HG03066 (cell line): ENCODE data around the gene PFN3.
"Not testable (repeated sequence)": the region's sequence is repeated elsewhere in the genome, so short reads cannot be mapped to it uniquely, and the experiment has no call there.

Experiments used
- ATAC-seq: cut with Tn5 transposase; IDR thresholded peaks from one replicate; pipeline ENCODE4 v1.9.1; 2021; ENCODE audit warnings: low read depth; ENCODE audit not compliant: unreplicated experiment

The PFN3 gene

DNA sequence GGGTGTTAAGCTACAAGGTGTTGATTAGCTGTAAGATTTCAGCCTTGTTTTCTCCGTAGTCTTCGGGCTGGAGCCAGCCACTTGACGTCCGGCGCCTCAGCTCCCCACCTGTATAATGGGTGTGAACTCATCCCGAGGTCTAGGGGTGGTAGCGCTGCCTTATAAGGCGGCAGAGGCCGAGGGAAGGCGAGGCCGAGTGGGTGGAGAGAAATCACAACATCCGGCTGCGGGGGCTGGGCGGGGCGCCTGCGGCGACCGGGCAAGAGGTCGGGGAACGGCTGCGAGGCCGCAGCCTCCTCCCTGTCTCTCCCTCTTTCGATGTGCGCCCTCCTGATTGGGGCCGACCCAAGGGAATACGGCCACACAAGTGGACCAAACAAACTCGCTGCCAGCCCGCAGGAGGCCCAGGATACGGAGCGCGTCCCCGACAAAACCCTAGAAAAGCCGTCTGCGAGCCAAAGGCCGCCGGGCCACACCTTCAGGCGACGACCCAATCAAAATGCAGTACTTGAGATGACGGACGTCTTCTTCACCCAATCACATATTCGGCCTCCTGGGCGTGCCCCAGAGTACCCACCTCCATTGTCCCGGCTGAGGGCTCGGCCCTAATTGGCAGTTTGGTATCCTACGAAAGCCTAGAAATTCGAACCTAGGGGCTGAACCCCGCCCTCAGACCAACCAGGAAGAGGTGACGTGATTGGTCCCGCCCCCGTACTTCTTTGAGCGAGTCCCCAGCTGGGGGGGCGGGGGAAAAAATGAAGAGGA lies 25.5 kb upstream of the PFN3 start:
- peak; percentile 70 for ATAC-seq

DNA sequence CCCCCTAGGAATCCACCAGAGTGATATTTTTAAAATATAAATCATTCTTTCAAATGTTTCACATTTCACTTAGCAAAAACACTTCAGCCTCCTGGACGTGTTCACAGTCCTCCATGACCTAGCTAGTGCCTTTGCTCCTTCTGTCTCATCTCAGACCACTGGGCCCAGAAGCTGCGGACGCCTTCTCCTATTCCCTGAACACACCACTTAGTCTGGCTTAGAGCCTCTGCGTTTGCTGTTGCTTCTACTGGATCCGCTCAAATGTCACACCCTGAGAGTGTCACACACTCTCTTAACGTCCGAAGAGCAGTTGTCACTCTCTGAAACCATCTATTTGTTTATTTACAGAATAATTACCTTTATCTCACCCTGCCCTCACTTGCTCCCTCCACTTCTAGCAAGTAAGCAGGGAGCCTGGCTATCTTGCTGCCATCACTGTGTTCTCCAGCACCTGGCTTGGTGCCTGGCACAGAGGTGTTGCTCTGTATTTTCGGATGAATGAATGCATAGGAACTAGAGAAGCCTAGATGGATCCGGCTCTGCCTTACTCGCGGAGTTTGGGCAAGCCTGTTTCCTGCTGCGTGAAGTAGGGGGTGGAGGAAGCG lies 24.8 kb upstream of the PFN3 start:
- ATAC-seq, result no peak

DNA sequence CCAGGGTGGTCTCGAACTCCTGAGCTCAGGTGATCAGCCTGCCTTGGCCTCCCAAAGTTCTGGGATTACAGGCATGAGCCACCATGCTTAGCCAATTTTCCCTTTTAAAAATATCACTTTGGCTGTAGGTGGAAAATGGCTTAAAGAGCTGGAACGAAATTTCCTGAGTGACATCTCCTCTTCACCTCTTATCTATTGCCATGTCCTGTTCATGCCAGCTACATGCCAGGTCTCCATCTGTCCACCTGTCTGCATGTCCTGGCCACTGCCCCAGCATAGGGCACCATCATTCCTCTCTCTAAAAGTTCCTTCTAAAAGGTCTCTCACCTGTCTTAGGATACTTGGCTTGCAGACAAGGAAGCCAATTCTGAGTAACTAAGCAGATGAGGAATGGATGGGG lies 23.2 kb upstream of the PFN3 start:
- no peak for ATAC-seq

DNA sequence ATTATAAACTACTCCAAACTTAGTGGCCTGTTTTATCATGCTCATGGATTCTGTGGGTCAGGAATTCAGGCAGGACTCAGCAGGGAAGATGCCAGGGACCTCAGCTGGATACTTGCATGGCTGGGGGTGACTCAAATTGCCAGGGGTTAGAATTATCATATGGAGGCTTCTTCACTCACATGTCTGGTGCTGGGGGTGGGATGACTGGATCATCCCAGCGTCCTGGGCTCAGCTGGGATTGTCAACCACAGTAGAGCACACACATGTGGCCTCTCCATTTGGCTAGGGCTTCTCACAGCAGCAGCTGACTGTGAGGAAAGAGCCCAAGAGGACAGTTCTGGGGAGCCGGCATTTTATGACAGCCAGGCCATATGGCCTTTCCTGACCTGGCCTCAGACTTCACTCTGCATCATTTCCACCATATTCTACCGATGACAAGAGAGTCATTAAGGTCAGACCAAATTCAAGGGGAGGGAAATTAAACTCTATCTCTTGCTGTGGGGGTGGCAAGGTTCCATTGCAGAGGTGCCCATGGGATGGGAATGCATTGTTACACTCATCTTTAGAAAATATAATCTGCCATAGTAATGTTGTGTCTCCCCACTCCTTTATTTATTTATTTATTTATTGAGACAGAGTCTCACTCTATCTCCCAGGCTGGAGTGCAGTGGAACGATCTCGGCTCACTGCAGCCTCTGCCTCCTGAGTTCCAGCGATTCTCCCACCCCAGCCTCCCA lies 20.8 kb upstream of the PFN3 start:
- ATAC-seq, result no peak

DNA sequence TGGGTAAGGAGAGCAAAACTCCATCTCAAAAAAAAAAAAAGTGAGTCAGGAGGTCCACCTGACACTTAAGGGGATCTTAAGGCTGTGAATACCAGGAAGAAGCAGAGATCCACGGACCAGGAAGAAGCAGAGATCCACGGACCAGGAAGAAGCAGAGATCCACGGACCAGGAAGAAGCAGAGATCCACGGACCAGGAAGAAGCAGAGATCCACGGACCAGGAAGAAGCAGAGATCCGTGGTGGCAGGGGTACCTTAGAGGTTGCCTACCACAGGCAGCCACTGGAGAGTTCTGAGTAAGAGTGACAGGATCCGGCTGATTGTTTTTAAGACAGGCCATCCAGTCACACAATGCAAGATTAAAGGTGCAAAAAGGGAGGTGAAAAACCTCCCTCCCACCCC lies 20.0 kb upstream of the PFN3 start:
- ATAC-seq, result not testable (repeated sequence)

DNA sequence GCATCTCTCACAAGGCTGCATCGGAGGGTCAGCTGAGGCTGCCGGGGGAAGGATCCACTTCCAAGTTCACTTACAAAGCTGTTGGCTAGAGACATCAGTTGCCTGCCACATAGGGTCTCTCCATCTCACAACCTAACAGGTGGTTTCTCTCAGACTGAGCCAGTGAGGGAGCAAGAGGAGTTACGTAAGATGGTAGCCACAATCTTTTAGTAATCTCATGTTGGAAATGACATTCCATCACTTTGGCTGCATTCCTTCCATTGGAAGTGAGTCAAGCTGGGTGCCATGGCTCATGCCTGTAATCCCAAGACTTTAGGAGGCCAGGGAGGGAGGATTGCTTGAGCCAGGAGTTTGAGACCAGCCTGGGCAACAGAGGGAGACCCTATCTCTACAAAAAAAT lies 18.6 kb upstream of the PFN3 start:
- no peak for ATAC-seq

DNA sequence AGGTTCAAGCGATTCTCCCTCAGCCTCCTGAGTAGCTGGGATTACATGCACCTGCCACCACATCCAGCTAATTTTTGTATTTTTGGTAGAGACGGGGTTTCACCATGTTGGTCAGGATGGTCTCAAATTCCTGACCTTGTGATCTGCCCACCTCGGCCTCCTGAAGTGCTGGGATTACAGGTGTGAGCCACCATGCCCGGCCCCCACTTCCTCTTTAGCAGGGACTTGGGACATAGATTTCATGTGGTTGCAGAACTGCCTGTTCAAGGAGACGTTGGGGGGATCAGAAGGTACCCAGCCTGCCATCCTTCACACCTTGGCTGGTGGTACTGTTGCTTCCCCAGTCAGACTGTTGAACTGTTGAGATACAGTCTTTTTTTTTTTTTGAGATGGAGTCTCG lies 16.6 kb upstream of the PFN3 start:
- not testable (repeated sequence) for ATAC-seq

DNA sequence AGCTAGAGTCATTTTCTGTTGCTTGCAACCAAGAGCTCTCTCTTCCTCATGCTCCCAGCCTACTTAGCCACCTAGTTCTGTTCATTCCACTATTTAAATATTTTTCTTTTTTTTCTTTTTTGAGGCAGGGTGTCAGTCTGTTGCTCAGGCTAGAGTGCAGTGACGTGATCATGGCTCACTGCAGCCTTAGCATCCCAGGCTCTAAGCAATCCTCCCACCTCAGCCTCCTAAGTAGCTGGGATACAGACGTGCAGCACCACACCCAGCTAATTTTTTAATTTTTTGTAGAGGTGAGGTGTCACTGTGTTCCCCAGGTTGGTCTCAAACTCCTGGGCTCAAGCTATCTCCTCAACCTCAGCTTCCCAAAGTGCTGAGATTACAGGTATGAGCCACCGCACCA lies 14.0 kb upstream of the PFN3 start:
- no peak for ATAC-seq

DNA sequence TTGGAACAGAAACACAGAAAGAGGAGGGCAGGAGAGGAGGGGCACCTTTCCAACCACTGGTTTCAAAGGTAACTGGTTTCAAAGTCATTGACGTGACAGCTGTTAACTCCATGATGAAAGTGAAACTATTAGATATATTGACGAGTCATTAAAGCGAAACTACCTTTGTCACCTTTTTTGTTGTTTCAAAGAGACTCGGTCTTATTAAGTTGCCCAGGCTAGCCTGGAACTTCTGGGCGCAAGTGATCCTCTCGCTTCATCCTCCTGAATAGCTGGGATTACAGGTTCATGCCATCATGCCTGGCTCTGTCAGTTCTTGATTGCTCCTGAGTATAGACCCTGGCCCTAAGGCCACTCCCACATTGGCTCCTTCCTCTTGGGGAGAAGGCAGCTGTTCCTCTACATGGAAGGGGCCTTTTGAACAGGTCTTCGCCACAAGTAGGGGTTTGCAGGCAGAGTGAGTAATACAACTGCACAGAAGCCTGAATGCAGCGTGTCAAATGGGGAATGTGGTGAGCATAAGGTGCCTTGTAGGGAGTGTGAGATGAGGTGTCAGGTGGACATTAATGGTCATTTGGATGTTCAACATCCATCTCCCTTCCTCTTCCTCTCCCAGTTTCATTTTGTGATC lies 12.3 kb upstream of the PFN3 start:
- ATAC-seq, result peak; percentile 70

DNA sequence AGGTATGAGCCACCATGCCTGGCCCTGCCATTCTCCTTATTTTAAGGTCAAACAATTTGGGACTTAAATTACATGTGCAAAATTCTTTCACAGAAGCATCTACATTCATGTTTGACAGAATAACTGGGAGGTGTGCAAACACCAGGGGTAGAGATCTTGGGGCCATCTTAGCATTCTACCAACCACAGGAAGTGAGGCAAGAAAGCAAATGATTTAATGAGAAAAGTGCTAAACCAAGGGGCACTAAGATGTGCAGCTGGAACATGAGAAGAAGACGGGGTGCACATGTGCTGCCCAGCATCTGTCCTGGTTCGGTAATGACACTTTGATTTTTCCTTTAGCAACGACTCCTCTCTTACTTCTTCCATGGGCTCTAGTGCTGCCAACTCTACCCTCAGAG lies 10.1 kb upstream of the PFN3 start:
- no peak for ATAC-seq

DNA sequence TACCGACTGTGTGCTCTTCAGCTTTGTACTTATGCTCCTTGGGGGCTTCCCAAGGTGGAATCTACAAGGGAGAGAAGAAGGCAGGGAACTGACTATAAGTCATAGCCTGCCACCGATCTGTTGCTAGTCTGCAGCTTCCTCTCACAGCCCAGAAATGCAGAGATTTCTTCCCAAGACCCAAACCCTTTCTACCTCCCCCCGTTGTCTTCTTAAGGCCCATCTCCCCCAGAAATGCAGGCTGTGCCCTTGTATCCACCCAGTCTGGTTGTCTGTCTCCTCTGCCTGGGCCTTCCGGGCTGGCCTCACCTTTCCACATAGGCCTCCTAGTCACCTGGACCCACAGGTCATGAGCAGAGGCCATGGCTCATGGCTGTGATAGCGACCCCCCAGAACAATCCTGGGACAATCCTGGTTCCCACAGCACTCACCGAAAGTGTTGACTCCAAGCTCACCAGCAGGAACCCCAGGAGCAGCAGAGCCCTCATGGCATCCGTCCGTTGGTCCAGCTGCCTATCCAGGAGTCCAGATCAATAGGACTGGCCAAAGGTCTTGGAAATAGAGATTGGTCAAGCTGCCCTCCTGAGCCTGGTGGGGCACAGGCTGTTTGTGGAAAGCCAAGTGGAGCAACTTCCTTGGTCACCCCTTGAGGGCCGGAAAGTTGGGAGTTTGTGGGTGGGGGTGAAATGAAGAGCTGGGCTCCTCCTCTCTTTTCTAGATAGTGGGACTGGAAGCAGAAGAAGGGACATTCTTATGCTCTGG lies 8.8 kb upstream of the PFN3 start, which contains the start of gene F12:
Gene F12, minus strand, starts transcription at position 522 of the 759 bp plus-strand sequence. Its CDS starts 37 bp downstream, at position 485.
- ATAC-seq, result no peak

DNA sequence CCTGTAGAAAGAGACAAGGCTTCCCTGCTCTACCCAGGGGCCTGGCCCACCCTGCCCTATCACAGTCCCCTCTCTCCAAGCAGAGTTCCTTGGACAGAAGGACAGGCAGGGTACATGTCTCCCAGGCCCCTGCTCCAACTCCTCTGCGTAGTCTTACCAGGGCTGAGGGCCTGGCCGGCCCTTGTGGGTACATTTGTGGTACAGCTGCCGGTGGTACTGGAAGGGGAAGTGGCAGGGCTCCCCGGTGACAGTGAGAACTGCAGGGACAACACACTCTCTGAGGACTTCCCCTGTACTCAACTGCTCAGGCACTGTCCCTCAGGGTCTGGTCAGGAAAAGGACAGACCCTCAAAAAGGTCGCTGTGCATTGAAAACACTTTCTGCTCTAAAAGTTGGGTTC lies 5.3 kb upstream of the PFN3 start:
- no peak for ATAC-seq

DNA sequence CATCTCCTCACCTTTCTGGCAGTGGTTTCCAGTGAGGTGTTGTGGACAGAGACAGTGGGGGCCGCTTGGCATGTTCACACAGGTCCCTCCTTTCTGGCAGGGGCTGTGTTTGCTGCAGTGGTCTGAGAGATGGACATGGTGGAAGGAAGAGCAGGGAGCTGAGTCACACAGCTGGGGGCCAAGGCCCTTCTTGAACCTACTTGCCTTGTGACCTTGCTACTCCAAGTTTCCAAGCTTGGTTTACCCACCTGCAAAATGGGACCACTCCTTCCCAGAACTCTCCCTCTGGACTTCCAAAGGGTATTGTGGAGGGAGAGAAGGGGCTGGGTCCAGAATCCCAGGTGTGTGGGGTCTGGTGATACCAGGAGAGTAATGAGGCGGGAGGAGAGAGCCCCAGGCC lies 4.9 kb upstream of the PFN3 start:
- ATAC-seq, result no peak

DNA sequence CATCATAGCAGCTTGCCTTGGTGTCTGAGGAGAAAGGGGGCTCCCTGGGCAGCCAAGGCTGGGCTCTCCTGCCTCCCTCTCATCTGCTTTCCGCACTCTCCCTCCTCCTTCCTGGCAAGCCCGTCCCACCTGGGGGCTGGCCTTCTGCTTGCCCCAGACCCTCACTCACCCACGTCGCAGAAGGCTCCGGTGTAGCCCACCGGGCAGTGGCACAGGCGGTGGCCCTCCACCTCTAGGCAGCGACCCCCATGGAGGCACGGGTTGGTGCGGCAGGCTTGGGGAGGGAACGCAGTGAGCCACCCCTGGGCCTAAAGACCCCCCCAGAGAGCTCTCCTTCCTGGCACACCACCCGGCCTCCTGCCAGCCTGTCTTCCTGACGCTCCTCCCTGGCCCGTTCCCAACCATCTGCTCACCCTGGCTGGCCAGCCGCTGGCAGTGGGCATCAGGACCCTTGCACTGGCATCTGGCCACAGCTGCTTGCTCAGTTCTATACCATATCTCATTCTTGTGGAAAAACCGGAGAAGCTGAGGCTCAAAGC lies 4.2 kb upstream of the PFN3 start:
- no peak for ATAC-seq

DNA sequence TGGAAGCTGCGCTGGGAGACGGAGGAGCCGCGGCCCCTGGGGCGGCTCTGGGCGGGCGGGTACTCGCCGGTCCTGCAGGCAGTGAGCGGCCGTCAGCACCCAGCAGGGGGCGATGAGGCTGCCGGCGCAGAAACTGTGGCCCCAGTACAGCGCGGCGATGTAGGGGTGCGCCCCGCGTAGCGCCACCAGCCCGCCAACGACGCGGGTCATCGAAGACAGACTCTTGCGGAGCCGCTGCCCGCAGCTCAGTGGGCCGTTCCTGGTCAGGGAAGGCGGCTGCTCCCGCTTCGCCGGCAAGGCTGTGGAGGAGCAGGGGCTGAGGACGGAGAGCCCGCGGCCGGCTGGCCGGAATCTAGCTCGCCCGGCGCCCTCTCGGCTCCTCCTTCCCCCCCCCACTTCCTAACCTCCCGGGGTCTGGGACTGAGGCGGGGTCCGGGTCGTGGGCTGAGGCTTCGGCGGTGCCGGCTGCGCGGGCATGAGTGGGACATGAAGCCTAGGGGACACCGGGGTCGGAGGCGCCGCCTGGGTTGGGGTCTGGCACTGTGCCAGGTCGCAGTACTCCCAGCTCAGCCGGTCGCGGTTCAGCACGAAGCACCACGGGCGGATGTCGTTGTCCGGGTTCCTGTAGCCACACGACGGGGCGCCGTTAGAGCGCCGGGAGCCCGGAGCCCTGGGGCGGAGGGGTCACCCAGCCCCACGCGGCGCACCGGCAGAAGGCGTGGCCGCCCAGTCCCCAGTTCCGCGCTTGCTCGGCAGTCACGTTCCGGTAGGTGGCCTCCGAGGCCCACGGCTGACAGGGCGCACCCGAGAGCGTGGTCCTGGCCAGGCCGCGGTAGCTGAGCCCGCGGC lies 3.6 kb upstream of the PFN3 start:
- peak; percentile 84 for ATAC-seq

DNA sequence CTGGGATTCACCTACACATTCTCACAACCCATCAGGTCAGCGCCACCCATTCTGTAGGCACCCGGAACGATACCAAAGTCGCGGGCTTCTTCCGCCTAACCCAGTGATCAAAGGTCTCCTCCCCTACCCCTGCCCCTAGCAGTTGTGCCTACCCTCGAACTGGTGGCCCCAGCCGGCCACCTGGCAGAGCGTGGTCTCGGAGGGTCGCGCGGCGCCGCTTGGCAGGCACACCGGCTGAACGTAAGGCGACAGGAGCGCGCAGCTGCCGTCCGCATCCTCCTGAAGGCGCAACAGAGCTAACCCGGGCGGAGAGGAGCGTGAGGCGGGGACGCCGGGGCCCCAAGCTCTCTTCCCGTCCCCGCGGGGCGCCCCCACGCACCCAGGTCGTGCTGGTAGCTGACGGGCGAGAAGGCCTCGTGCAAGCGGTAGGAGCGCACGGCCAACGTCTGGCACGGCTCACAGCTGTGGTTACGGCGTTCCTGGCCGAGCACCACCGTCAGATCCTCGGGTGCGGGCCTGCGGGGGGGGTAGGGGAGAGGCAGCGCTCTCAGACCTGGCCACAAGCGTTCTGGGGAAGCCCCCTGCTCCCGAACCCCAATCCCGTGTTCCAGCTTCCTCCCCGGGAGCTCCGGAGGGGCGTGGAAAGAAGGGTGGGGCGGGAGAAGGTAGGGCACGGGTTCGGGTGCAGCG lies 2.8 kb upstream of the PFN3 start:
- peak; percentile 23 for ATAC-seq

DNA sequence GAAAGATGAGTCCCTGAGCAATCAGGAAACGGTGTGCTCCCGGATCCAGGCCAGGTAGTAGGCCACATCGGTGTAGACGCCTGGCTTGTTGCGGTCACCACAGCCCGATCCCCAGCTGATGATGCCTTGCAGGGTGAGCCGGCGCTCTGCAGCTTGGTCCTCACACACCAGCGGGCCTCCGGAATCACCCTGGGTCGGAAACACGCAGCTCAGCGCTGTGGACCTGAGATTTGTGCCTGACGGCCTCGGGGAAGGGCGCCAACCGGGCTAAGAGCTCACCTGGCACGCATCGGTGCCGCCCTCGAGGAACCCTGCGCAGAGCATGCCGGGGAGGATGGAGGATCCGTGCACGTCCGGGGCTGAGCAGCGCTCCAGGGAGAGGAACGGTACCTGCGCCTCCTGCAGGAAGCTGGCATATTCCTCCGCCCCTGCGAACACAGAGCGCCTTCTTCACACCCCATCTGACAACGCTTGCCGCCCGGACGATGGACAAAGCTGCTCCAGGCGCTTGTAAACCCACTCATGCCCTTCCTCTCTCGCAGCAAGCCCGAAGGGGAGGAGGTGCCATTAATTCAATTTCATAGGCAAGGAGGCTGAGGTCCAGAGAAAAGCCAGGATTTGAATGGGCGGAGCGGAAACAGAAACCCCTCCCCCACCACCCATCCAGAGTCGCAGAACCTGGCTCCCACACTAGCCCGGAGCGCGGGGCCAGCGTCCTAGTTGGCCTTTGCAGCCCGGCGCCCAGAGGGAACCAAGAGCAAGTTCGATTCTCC lies 2.0 kb upstream of the PFN3 start:
- no peak for ATAC-seq

DNA sequence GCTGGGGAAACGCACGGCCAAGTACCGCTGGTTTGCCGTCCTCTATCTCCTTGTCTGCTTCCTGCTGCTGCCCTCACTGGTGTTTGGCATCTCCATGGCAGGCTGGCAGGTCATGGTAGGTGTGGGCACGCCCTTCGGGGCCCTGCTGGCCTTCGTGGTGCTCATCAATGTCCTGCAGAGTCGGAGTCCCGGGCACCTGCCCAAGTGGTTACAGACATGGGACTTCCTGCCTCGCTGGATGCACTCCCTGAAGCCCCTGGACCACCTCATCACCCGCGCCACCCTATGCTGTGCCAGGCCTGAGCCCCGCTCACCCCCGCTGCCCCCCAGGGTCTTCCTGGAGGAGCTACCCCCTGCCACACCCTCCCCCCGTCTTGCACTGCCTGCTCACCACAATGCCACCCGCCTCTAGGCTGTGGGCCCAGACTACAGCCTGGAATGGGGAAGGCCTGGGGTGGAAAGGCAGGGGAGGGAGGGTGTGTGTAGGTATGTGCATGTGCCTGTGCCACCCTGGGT lies 2.5 kb downstream of the PFN3 start:
- no peak for ATAC-seq
